Measurements from ENCODE around the gene CLEC9A.

DNA sequence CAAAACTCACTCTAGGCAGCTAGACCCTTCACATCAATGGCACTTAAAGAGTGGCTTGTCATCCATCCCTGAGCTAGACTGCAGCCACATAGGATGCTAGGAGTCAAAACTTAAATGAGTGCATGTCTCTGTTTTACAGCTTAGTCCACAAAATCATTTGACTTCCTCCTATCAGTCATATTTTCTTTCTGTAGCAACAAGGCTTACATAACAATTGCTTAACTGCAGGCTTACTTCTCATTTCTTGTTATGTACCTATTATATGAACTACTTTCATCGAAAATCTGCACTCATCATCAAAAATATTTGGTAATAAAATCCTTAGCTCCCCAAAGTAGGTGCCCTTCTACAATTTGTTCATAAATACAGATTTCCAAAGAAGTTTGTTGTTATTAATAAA is 38.2 kb downstream of the CLEC9A start:
- TF ChIP-seq EZH2phosphoT487 (IDR thresholded peaks at IDR 0.05; ENCODE audit: insufficient read depth, low read depth) (no peak), EZH2 (IDR thresholded peaks at IDR 0.05; ENCODE audit: insufficient read depth, poor library complexity, severe bottlenecking) (no peak)

All from GM23248 (cell line).